ENCODE results near the gene SBF2. TPM values are rescaled to one million over a fixed set of nuclear protein-coding genes. Genes with fewer than 3 reads are reported as not detected.

The SBF2 gene
- total and polyA plus RNA-seq, 9 of the 15 experiments (the other 6 are each of a cell fraction or from before 2014, with no cell fraction given) = 0.80 to 9.5 (median 5.0) TPM

DNA sequence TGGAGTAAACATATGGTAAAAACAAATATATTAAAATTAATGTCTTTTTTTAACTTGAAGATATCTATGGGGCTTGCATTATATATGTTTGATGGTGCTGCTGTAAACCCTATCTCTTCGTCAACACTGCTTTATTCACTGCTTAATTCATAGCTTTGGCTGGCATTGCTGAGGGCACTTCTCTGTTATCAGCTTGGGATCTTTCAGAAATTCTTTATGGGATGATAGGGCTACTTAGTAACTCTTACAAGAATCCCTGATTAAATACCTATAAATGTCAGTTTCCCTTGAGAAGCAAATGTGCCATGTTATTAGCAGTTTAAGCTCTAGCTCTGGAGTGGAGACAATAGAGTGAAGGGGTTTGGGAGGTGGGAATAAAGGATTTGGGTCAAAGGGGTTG, 517.8 kb downstream of the SBF2 start:
- in situ Hi-C loops (cut with MboI) = no loop called here
- BruUV-seq (replicated peaks) = no TSS peak
- Histone ChIP-seq H3K4me2 (ENCODE audit: insufficient read depth, low read length) (no peak overlapping the region), H2AFZ (ENCODE audit: low read depth, low read length) (no peak overlapping the region), H3K27me3 (ENCODE audit: control insufficient read depth in 2 of 2, insufficient read depth in 2 of 2, low read length in 2 of 2) (no peaks in the 10 kb centered on the region), H3K79me2 (ENCODE audit: control insufficient read depth, insufficient read depth, low read length) (no peaks in the 10 kb centered on the region), H3K4me1 (replicated peaks in 1 of 2; ENCODE audit: control insufficient read depth in 2 of 2, insufficient read depth in 2 of 2, low read length in 2 of 2) (no peaks in the 10 kb centered on the region), H3K36me3 (ENCODE audit: control insufficient read depth, insufficient read depth, low read length) (no peaks in the 10 kb centered on the region), H3K4me3 (no peak overlapping the region), H4K20me1 (replicated peaks; ENCODE audit: control insufficient read depth, insufficient read depth, low read length) (no peaks in the 10 kb centered on the region; the same call in 1 of the 2 replicates), H3K27ac (ENCODE audit: extremely low read depth, low read depth, low read length) (no peak overlapping the region), H3K9me3 (replicated peaks; ENCODE audit: control insufficient read depth, insufficient read depth, low read depth, low read length) (no peaks in the 10 kb centered on the region), H3K9ac (ENCODE audit: insufficient read depth in 1 of 2, low read depth in 2 of 2, low read length in 2 of 2) (no peak overlapping the region), H3K9me1 (ENCODE audit: control insufficient read depth, insufficient read depth, low read length) (no peaks in the 10 kb centered on the region)
- FAIRE-seq (no peak), ATAC-seq (no peak), DNase-seq (ENCODE audit: extremely low read depth in 1 of 4, low spot score in 3 of 4) (no peak)
- 20% methylated on average over 1 of the region's 1 CpG for WGBS (ENCODE audit: insufficient coverage, low coverage, missing lambda C conversion rate)
- POLR2A ChIA-PET = no interaction called here
- intact Hi-C loops (cut with micrococcal nuclease) = no loop called here
- CTCF ChIA-PET (ENCODE audit: low intra/inter-chr PET ratio) = no interaction called here
- TF ChIP-seq NRF1 (conservative IDR thresholded peaks at IDR 0.05 in 1 of 2, IDR thresholded peaks at IDR 0.05 in 1 of 2) (no peak), MCM3 (IDR thresholded peaks at IDR 0.05) (no peak), CCAR2 (IDR thresholded peaks at IDR 0.05; ENCODE audit: low read depth, low read length) (no peak), HLTF (IDR thresholded peaks at IDR 0.05) (no peak), BRD9 (IDR thresholded peaks at IDR 0.05; ENCODE audit: low read depth, partially characterized antibody) (no peak), FOXA3 (CRISPR knock-in tag; conservative IDR thresholded peaks at IDR 0.05 in 1 of 2, IDR thresholded peaks at IDR 0.05 in 1 of 2) (no peak)
- TF ChIP-seq, protein P1, sequence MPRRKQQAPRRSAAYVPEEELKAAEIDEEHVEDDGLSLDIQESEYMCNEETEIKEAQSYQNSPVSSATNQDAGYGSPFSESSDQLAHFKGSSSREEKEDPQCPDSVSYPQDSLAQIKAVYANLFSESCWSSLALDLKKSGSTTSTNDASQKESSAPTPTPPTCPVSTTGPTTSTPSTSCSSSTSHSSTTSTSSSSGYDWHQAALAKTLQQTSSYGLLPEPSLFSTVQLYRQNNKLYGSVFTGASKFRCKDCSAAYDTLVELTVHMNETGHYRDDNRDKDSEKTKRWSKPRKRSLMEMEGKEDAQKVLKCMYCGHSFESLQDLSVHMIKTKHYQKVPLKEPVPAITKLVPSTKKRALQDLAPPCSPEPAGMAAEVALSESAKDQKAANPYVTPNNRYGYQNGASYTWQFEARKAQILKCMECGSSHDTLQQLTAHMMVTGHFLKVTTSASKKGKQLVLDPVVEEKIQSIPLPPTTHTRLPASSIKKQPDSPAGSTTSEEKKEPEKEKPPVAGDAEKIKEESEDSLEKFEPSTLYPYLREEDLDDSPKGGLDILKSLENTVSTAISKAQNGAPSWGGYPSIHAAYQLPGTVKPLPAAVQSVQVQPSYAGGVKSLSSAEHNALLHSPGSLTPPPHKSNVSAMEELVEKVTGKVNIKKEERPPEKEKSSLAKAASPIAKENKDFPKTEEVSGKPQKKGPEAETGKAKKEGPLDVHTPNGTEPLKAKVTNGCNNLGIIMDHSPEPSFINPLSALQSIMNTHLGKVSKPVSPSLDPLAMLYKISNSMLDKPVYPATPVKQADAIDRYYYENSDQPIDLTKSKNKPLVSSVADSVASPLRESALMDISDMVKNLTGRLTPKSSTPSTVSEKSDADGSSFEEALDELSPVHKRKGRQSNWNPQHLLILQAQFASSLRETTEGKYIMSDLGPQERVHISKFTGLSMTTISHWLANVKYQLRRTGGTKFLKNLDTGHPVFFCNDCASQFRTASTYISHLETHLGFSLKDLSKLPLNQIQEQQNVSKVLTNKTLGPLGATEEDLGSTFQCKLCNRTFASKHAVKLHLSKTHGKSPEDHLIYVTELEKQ (CRISPR knock-in tag; IDR thresholded peaks at IDR 0.05) = no peak
- TF ChIP-seq, protein P2, sequence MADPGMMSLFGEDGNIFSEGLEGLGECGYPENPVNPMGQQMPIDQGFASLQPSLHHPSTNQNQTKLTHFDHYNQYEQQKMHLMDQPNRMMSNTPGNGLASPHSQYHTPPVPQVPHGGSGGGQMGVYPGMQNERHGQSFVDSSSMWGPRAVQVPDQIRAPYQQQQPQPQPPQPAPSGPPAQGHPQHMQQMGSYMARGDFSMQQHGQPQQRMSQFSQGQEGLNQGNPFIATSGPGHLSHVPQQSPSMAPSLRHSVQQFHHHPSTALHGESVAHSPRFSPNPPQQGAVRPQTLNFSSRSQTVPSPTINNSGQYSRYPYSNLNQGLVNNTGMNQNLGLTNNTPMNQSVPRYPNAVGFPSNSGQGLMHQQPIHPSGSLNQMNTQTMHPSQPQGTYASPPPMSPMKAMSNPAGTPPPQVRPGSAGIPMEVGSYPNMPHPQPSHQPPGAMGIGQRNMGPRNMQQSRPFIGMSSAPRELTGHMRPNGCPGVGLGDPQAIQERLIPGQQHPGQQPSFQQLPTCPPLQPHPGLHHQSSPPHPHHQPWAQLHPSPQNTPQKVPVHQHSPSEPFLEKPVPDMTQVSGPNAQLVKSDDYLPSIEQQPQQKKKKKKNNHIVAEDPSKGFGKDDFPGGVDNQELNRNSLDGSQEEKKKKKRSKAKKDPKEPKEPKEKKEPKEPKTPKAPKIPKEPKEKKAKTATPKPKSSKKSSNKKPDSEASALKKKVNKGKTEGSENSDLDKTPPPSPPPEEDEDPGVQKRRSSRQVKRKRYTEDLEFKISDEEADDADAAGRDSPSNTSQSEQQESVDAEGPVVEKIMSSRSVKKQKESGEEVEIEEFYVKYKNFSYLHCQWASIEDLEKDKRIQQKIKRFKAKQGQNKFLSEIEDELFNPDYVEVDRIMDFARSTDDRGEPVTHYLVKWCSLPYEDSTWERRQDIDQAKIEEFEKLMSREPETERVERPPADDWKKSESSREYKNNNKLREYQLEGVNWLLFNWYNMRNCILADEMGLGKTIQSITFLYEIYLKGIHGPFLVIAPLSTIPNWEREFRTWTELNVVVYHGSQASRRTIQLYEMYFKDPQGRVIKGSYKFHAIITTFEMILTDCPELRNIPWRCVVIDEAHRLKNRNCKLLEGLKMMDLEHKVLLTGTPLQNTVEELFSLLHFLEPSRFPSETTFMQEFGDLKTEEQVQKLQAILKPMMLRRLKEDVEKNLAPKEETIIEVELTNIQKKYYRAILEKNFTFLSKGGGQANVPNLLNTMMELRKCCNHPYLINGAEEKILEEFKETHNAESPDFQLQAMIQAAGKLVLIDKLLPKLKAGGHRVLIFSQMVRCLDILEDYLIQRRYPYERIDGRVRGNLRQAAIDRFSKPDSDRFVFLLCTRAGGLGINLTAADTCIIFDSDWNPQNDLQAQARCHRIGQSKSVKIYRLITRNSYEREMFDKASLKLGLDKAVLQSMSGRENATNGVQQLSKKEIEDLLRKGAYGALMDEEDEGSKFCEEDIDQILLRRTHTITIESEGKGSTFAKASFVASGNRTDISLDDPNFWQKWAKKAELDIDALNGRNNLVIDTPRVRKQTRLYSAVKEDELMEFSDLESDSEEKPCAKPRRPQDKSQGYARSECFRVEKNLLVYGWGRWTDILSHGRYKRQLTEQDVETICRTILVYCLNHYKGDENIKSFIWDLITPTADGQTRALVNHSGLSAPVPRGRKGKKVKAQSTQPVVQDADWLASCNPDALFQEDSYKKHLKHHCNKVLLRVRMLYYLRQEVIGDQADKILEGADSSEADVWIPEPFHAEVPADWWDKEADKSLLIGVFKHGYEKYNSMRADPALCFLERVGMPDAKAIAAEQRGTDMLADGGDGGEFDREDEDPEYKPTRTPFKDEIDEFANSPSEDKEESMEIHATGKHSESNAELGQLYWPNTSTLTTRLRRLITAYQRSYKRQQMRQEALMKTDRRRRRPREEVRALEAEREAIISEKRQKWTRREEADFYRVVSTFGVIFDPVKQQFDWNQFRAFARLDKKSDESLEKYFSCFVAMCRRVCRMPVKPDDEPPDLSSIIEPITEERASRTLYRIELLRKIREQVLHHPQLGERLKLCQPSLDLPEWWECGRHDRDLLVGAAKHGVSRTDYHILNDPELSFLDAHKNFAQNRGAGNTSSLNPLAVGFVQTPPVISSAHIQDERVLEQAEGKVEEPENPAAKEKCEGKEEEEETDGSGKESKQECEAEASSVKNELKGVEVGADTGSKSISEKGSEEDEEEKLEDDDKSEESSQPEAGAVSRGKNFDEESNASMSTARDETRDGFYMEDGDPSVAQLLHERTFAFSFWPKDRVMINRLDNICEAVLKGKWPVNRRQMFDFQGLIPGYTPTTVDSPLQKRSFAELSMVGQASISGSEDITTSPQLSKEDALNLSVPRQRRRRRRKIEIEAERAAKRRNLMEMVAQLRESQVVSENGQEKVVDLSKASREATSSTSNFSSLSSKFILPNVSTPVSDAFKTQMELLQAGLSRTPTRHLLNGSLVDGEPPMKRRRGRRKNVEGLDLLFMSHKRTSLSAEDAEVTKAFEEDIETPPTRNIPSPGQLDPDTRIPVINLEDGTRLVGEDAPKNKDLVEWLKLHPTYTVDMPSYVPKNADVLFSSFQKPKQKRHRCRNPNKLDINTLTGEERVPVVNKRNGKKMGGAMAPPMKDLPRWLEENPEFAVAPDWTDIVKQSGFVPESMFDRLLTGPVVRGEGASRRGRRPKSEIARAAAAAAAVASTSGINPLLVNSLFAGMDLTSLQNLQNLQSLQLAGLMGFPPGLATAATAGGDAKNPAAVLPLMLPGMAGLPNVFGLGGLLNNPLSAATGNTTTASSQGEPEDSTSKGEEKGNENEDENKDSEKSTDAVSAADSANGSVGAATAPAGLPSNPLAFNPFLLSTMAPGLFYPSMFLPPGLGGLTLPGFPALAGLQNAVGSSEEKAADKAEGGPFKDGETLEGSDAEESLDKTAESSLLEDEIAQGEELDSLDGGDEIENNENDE (IDR thresholded peaks at IDR 0.05; ENCODE audit: low read depth, low read length) = no peak
